HEK293 (cell line): ENCODE results near the gene FDX2.

Experiments used
- IKZF3 ChIP-seq: fragments of 450-650 bp; IDR thresholded peaks from 2 replicates; pipeline ENCODE4 v1.5.0; 2018; ENCODE audit warnings: missing biosample characterization, mild to moderate bottlenecking, missing genetic modification characterization, moderate library complexity
- KLF9 ChIP-seq: fragments of 450-650 bp; formaldehyde crosslinking; IDR thresholded peaks from 2 replicates; pipeline ENCODE4 v1.5.1; 2016; ENCODE audit warnings: missing biosample characterization, missing genetic modification characterization, low read depth
- SETDB1 ChIP-seq: IDR thresholded peaks from one replicate; pipeline ENCODE4 v1.6.1; 2017; ENCODE audit warnings: mild to moderate bottlenecking, low read length, moderate library complexity, mixed read lengths; ENCODE audit not compliant: insufficient read length
- TRIM28 ChIP-seq: IDR thresholded peaks from 2 replicates; pipeline ENCODE4 v1.6.1; 2011; ENCODE audit warnings: low read length, control low read depth, borderline replicate concordance
- YY1 ChIP-seq: fragments of 450-650 bp; formaldehyde crosslinking; IDR thresholded peaks from 2 replicates; pipeline ENCODE4 v1.5.1; 2018; ENCODE audit warnings: missing biosample characterization, missing genetic modification characterization
- ZBTB48 ChIP-seq: fragments of 450-650 bp; formaldehyde crosslinking; IDR thresholded peaks from 2 replicates; pipeline ENCODE4 v1.5.1; 2016; ENCODE audit warnings: missing biosample characterization, missing genetic modification characterization
- ZEB2 ChIP-seq: fragments of 450-650 bp; formaldehyde crosslinking; IDR thresholded peaks from 2 replicates; pipeline ENCODE4 v1.5.1; 2016; ENCODE audit warnings: missing biosample characterization, missing genetic modification characterization
- ZNF10 ChIP-seq: fragments of 450-650 bp; formaldehyde crosslinking; IDR thresholded peaks from 2 replicates; pipeline ENCODE4 v1.5.1; 2017; ENCODE audit warnings: missing biosample characterization, missing genetic modification characterization
- ZNF112 ChIP-seq: fragments of 450-650 bp; formaldehyde crosslinking; IDR thresholded peaks from 2 replicates; pipeline ENCODE4 v1.5.0; 2017; ENCODE audit warnings: missing biosample characterization, missing genetic modification characterization
- ZNF146 ChIP-seq: fragments of 450-650 bp; formaldehyde crosslinking; IDR thresholded peaks from 2 replicates; pipeline ENCODE4 v1.5.1; 2016; ENCODE audit warnings: missing biosample characterization, missing genetic modification characterization
- ZNF174 ChIP-seq: fragments of 450-650 bp; formaldehyde crosslinking; IDR thresholded peaks from 2 replicates; pipeline ENCODE4 v1.5.0; 2017; ENCODE audit warnings: missing biosample characterization, mild to moderate bottlenecking, missing genetic modification characterization
- ZNF292 ChIP-seq: fragments of 450-650 bp; formaldehyde crosslinking; IDR thresholded peaks from 2 replicates; pipeline ENCODE4 v1.5.1; 2016; ENCODE audit warnings: low read depth, missing biosample characterization, missing genetic modification characterization, borderline replicate concordance
- ZNF391 ChIP-seq: fragments of 450-650 bp; formaldehyde crosslinking; IDR thresholded peaks from 2 replicates; pipeline ENCODE4 v1.5.1; 2016; ENCODE audit warnings: low read depth, missing biosample characterization, missing genetic modification characterization, borderline replicate concordance
- ZNF473 ChIP-seq: fragments of 450-650 bp; formaldehyde crosslinking; IDR thresholded peaks from 2 replicates; pipeline ENCODE4 v1.5.1; 2017; ENCODE audit warnings: missing biosample characterization, missing genetic modification characterization
- ZNF549 ChIP-seq: fragments of 450-650 bp; IDR thresholded peaks from 2 replicates; pipeline ENCODE4 v1.5.1; 2018; ENCODE audit warnings: missing biosample characterization, missing genetic modification characterization, mild to moderate bottlenecking, inconsistent platforms, moderate library complexity
- ZNF610 ChIP-seq: fragments of 450-650 bp; formaldehyde crosslinking; IDR thresholded peaks from 2 replicates; pipeline ENCODE4 v1.5.1; 2016; ENCODE audit warnings: missing biosample characterization, missing genetic modification characterization, borderline replicate concordance
- ZNF624 ChIP-seq: fragments of 450-650 bp; formaldehyde crosslinking; IDR thresholded peaks from 2 replicates; pipeline ENCODE4 v1.5.1; 2017; ENCODE audit warnings: missing biosample characterization, missing genetic modification characterization
- ZNF654 ChIP-seq: fragments of 450-650 bp; formaldehyde crosslinking; IDR thresholded peaks from 2 replicates; pipeline ENCODE4 v1.5.1; 2016; ENCODE audit warnings: low read depth, missing biosample characterization, missing genetic modification characterization
- ZNF660 ChIP-seq: fragments of 450-650 bp; IDR thresholded peaks from 2 replicates; pipeline ENCODE4 v1.5.1; 2018; ENCODE audit warnings: missing biosample characterization, mild to moderate bottlenecking, missing genetic modification characterization
- ZNF792 ChIP-seq: fragments of 450-650 bp; formaldehyde crosslinking; IDR thresholded peaks from 2 replicates; pipeline ENCODE4 v1.5.1; 2016; ENCODE audit warnings: missing biosample characterization, missing genetic modification characterization
- TF ChIP-seq, protein P1 (sequence below): fragments of 450-650 bp; formaldehyde crosslinking; IDR thresholded peaks from 2 replicates; pipeline ENCODE4 v1.5.1; 2016; ENCODE audit warnings: missing biosample characterization, missing genetic modification characterization
- TF ChIP-seq, protein P2 (sequence below): fragments of 450-650 bp; formaldehyde crosslinking; IDR thresholded peaks from 2 replicates; pipeline ENCODE4; 2016; ENCODE audit warnings: missing biosample characterization, missing genetic modification characterization
- TF ChIP-seq, protein P3 (sequence below): fragments of 450-650 bp; formaldehyde crosslinking; IDR thresholded peaks from 2 replicates; pipeline ENCODE4 v1.5.1; 2016; ENCODE audit warnings: missing biosample characterization, missing genetic modification characterization
- TF ChIP-seq, protein P4 (sequence below): fragments of 450-650 bp; formaldehyde crosslinking; IDR thresholded peaks from 2 replicates; pipeline ENCODE4 v1.5.1; 2017; ENCODE audit warnings: missing biosample characterization, missing genetic modification characterization
- TF ChIP-seq, protein P5 (sequence below): fragments of 450-650 bp; formaldehyde crosslinking; IDR thresholded peaks from 2 replicates; pipeline ENCODE4 v1.5.1; 2016; ENCODE audit warnings: missing biosample characterization, missing genetic modification characterization, low read depth
- TF ChIP-seq, protein P6 (sequence below): fragments of 450-650 bp; formaldehyde crosslinking; IDR thresholded peaks from 2 replicates; pipeline ENCODE4 v1.5.1; 2016; ENCODE audit warnings: missing biosample characterization, missing genetic modification characterization
- TF ChIP-seq, protein P7 (sequence below): fragments of 450-650 bp; formaldehyde crosslinking; IDR thresholded peaks from 2 replicates; pipeline ENCODE4 v1.5.1; 2017; ENCODE audit warnings: missing biosample characterization, missing genetic modification characterization

The FDX2 gene

DNA sequence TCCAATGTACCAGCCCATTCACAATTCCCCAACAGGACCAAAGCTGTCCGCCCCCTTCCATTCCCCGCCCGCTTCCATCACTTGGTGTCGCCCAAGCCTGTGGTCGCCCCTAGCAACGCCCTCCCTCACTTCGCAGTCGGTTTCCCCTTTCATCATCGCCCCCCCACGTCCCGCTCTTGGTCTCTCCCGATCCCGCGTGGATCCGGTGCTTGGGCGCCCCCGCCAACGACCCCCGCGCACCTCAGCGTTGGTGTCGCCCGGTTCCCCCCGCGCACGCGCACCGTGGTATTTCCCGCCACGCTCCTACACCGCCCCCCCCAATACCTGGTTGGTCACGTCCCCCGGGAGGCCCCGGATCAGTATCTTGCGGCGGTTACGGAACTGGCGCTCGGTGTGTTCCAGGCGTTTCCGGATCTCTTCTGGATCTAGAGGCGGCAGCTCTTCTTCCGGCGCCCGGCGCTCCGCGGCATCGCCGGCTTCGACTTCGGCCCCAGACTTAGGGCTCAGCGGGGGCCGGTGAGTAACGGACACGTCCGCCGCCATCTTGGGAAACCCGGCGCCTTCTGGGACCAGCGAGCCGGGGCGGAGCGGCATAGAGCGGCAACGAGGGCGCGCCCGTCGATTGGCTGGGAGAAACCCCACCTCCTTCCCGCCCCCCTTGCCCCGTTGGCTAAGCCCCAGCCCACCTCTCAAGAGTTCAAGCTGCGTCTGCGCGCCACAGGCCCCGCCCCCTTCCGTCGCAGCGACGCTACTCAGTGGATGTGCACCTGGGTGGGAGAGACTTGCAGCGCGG, 17.3 kb upstream of the FDX2 start, which contains the start of gene RAVER1 (continued):
- TF ChIP-seq, protein P1, sequence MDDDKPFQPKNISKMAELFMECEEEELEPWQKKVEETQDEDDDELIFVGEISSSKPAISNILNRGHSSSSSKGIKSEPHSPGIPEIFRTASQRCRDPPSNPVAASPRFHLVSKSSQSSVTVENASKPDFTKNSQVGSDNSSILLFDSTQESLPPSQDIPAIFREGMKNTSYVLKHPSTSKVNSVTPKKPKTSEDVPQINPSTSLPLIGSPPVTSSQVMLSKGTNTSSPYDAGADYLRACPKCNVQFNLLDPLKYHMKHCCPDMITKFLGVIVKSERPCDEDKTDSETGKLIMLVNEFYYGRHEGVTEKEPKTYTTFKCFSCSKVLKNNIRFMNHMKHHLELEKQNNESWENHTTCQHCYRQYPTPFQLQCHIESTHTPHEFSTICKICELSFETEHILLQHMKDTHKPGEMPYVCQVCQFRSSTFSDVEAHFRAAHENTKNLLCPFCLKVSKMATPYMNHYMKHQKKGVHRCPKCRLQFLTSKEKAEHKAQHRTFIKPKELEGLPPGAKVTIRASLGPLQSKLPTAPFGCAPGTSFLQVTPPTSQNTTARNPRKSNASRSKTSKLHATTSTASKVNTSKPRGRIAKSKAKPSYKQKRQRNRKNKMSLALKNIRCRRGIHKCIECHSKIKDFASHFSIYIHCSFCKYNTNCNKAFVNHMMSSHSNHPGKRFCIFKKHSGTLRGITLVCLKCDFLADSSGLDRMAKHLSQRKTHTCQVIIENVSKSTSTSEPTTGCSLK = no peak
- TF ChIP-seq ZNF112 (no peak), IKZF3 (tag by site-specific recombination) (no peak), YY1 (tag by site-specific recombination) (peak; percentile 89), SETDB1 (no peak), ZNF624 (tag by site-specific recombination) (no peak), ZNF549 (no peak), ZEB2 (tag by site-specific recombination) (peak; percentile 99), ZNF146 (tag by site-specific recombination) (peak; percentile 37; the same call in 1 of the 2 replicates), ZNF473 (no peak), ZNF391 (tag by site-specific recombination) (peak; percentile 98), ZNF610 (tag by site-specific recombination) (peak; percentile 75), KLF9 (tag by site-specific recombination) (peak; percentile 89), ZNF174 (tag by site-specific recombination) (no peak), ZNF660 (tag by site-specific recombination) (peak; percentile 78), ZNF792 (tag by site-specific recombination) (peak; percentile 25; the same call in 1 of the 2 replicates), TRIM28 (no peak), ZNF654 (tag by site-specific recombination) (no peak), ZBTB48 (peak; percentile 86), ZNF292 (no peak), ZNF10 (tag by site-specific recombination) (0 out of 2 replicates have a peak, but pooled peaks have one; percentile 34)
- TF ChIP-seq, protein P2, sequence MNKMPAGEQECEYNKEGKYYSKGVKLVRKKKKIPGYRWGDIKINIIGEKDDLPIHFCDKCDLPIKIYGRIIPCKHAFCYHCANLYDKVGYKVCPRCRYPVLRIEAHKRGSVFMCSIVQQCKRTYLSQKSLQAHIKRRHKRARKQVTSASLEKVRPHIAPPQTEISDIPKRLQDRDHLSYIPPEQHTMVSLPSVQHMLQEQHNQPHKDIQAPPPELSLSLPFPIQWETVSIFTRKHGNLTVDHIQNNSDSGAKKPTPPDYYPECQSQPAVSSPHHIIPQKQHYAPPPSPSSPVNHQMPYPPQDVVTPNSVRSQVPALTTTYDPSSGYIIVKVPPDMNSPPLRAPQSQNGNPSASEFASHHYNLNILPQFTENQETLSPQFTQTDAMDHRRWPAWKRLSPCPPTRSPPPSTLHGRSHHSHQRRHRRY (tag by site-specific recombination) = peak; percentile 76; the same call in 1 of the 2 replicates
- TF ChIP-seq, protein P3, sequence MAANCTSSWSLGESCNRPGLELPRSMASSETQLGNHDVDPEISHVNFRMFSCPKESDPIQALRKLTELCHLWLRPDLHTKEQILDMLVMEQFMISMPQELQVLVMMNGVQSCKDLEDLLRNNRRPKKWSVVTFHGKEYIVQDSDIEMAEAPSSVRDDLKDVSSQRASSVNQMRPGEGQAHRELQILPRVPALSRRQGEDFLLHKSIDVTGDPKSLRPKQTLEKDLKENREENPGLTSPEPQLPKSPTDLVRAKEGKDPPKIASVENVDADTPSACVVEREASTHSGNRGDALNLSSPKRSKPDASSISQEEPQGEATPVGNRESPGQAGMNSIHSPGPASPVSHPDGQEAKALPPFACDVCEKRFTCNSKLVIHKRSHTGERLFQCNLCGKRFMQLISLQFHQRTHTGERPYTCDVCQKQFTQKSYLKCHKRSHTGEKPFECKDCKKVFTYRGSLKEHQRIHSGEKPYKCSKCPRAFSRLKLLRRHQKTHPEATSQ (tag by site-specific recombination) = peak; percentile 90
- TF ChIP-seq, protein P4, sequence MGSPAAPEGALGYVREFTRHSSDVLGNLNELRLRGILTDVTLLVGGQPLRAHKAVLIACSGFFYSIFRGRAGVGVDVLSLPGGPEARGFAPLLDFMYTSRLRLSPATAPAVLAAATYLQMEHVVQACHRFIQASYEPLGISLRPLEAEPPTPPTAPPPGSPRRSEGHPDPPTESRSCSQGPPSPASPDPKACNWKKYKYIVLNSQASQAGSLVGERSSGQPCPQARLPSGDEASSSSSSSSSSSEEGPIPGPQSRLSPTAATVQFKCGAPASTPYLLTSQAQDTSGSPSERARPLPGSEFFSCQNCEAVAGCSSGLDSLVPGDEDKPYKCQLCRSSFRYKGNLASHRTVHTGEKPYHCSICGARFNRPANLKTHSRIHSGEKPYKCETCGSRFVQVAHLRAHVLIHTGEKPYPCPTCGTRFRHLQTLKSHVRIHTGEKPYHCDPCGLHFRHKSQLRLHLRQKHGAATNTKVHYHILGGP (tag by site-specific recombination) = no peak
- TF ChIP-seq, protein P5, sequence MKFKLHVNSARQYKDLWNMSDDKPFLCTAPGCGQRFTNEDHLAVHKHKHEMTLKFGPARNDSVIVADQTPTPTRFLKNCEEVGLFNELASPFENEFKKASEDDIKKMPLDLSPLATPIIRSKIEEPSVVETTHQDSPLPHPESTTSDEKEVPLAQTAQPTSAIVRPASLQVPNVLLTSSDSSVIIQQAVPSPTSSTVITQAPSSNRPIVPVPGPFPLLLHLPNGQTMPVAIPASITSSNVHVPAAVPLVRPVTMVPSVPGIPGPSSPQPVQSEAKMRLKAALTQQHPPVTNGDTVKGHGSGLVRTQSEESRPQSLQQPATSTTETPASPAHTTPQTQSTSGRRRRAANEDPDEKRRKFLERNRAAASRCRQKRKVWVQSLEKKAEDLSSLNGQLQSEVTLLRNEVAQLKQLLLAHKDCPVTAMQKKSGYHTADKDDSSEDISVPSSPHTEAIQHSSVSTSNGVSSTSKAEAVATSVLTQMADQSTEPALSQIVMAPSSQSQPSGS (tag by site-specific recombination) = peak; percentile 40
- TF ChIP-seq, protein P6, sequence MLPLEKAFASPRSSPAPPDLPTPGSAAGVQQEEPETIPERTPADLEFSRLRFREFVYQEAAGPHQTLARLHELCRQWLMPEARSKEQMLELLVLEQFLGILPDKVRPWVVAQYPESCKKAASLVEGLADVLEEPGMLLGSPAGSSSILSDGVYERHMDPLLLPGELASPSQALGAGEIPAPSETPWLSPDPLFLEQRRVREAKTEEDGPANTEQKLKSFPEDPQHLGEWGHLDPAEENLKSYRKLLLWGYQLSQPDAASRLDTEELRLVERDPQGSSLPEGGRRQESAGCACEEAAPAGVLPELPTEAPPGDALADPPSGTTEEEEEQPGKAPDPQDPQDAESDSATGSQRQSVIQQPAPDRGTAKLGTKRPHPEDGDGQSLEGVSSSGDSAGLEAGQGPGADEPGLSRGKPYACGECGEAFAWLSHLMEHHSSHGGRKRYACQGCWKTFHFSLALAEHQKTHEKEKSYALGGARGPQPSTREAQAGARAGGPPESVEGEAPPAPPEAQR (tag by site-specific recombination) = peak; percentile 88; the same call in 1 of the 2 replicates
- TF ChIP-seq, protein P7, sequence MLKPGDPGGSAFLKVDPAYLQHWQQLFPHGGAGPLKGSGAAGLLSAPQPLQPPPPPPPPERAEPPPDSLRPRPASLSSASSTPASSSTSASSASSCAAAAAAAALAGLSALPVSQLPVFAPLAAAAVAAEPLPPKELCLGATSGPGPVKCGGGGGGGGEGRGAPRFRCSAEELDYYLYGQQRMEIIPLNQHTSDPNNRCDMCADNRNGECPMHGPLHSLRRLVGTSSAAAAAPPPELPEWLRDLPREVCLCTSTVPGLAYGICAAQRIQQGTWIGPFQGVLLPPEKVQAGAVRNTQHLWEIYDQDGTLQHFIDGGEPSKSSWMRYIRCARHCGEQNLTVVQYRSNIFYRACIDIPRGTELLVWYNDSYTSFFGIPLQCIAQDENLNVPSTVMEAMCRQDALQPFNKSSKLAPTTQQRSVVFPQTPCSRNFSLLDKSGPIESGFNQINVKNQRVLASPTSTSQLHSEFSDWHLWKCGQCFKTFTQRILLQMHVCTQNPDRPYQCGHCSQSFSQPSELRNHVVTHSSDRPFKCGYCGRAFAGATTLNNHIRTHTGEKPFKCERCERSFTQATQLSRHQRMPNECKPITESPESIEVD (tag by site-specific recombination) = no peak
